Kidney (tissue), 14 donors: ENCODE results near the gene ADAM10. TPM values are rescaled to one million over a fixed set of nuclear protein-coding genes. Genes with fewer than 3 reads are reported as not detected.
"Not testable (repeated sequence)": the region's sequence is repeated elsewhere in the genome, so short reads cannot be mapped to it uniquely, and the experiment has no call there.

ENCODE experiments used
- DNase-seq, 5 donors: peaks; one replicate each; pipeline ENCODE4 v3.0.0-alpha.2; 2013 to 2020
- FAIRE-seq: peaks from 2 replicates; lab custom pipeline; 2012; peaks lifted over from hg19 to GRCh38; lab: Jason Lieb, UNC
- H3K27ac ChIP-seq, 2 donors: one replicate each; pipeline ENCODE4 v1.7.0; 2013; ENCODE audit warnings: low read depth in 2 of 2, low read length in 2 of 2, inconsistent platforms in 1 of 2
- H3K27me3 ChIP-seq: one replicate; pipeline ENCODE4 v1.7.1; 2013; ENCODE audit warnings: low read length, inconsistent platforms; ENCODE audit not compliant: control insufficient read depth, insufficient read depth
- H3K36me3 ChIP-seq, 3 donors: one replicate each; pipeline versions ENCODE4 v1.7.0 to v1.7.1; 2013; ENCODE audit warnings: low read length in 3 of 3, control low read depth in 1 of 3, inconsistent platforms in 1 of 3; ENCODE audit not compliant: insufficient read depth in 3 of 3, control insufficient read depth in 2 of 3
- H3K4me1 ChIP-seq, 3 donors: one replicate each; pipeline versions ENCODE4 v1.7.0 to v1.7.1; 2013; ENCODE audit warnings: low read length in 3 of 3, inconsistent platforms in 1 of 3, low read depth in 1 of 3; ENCODE audit not compliant: control insufficient read depth in 2 of 3, insufficient read depth in 2 of 3
- H3K4me3 ChIP-seq, 3 donors: one replicate each; pipeline versions ENCODE4 v1.7.0 to v1.8.1; 2013; ENCODE audit warnings: low read length in 3 of 3, control low read depth in 1 of 3, inconsistent platforms in 1 of 3
- H3K9ac ChIP-seq, 3 donors: one replicate each; pipeline versions ENCODE4 v1.7.0 to v1.7.1; 2013; ENCODE audit warnings: low read length in 3 of 3, control low read depth in 1 of 3, inconsistent platforms in 1 of 3
- H3K9me3 ChIP-seq, 3 donors: one replicate each; pipeline versions ENCODE4 v1.7.0 to v1.7.1; 2013; ENCODE audit warnings: low read length in 3 of 3, control low read depth in 1 of 3, inconsistent platforms in 1 of 3; ENCODE audit not compliant: control insufficient read depth in 2 of 3, insufficient read depth in 1 of 3
- CTCF ChIP-seq: IDR thresholded peaks from 3 replicates; pipeline ENCODE4 v1.5.1; 2012; ENCODE audit warnings: mild to moderate bottlenecking, moderate library complexity, borderline replicate concordance; ENCODE audit not compliant: insufficient read depth; ENCODE audit errors: extremely low read depth
- intact Hi-C: fragments of 100-400 bp; cut with DNase I; formaldehyde crosslinking; loops from one replicate; pipeline ENCODE4 v1.11.1; 2022
- polyA plus RNA-seq: library from polyadenylated mRNA; stranded (reverse); fragments of 350-450 nt; fragmentation: Illumina TruSeq; extraction: RNeasy Lipid Tissue Mini Kit (QIAGEN cat#74804); gene quantifications from one replicate; pipeline ENCODE4 v1.2.3, GENCODE V29; 2014; ENCODE audit warnings: low read depth, low replicate concordance; ENCODE audit not compliant: insufficient read depth
- total RNA-seq: library from RNA; stranded (reverse); fragmentation: NEBNext Ultra II Directional; extraction: Animal tissue kit (Norgen Biotek cat#: 25700); gene quantifications from one replicate; pipeline ENCODE4 v1.2.1, GENCODE V29; 2021
- donor health status: control.
- donor health status: control.
- donor health status: control.
- donor health status: control.
- donor health status: control.
- donor health status: DM: yes; HTN: yes; CAD: no.
- donor health status: Normal renal cell carcinoma (clear cell type).

Gene ADAM10
- total and polyA plus RNA-seq, 2 donors from 2014 or later: 19.5 to 235 TPM

GRCh38 chr15:58627701-58628100 is 121.8 kb downstream of the ADAM10 start:
- peaks cover 0 to 8% (median under 1%) of the 10 kb centered on the region in 3 donors for H3K36me3 ChIP-seq
- H3K4me1 ChIP-seq: peaks cover 3 to 9% (median 8%) of the 10 kb centered on the region in 3 donors
- TF ChIP-seq CTCF: no peak
- H3K4me3 ChIP-seq: no peak overlapping the region
- peak overlapping the region in 1 of 2 donors; percentile 87 for H3K27ac ChIP-seq
- DNase-seq: peak in 1 of 5 donors; percentile 44
- peak overlapping the region in 1 of 3 donors; percentile 83 for H3K9ac ChIP-seq
- intact Hi-C loops: no loop called here
- no peaks in the 10 kb centered on the region for H3K9me3 ChIP-seq
- FAIRE-seq: no peak
- H3K27me3 ChIP-seq: no peaks in the 10 kb centered on the region

GRCh38 chr15:58627046-58627445 is 122.5 kb downstream of the ADAM10 start:
- Histone ChIP-seq H3K27me3 (no peaks in the 10 kb centered on the region), H3K4me3 (no peak overlapping the region), H3K4me1 (peaks cover 3 to 9% (median 8%) of the 10 kb centered on the region in 3 donors), H3K36me3 (peaks cover 0 to 8% (median 0%) of the 10 kb centered on the region in 3 donors), H3K27ac (no peak overlapping the region), H3K9me3 (no peaks in the 10 kb centered on the region), H3K9ac (no peak overlapping the region)
- DNase-seq (no peak), FAIRE-seq (no peak)
- no peak for TF ChIP-seq CTCF
- intact Hi-C loops: no loop called here

- intact Hi-C loops: no loop called here
- no peak overlapping the region for H3K27ac ChIP-seq
- H3K9ac ChIP-seq: no peak overlapping the region
- no peak for FAIRE-seq
- peaks cover 0 to 8% (median 0%) of the 10 kb centered on the region in 3 donors for H3K36me3 ChIP-seq
- H3K4me3 ChIP-seq: no peak overlapping the region
- no peaks in the 10 kb centered on the region for H3K9me3 ChIP-seq
- TF ChIP-seq CTCF: no peak
- H3K27me3 ChIP-seq: no peaks in the 10 kb centered on the region
- H3K4me1 ChIP-seq: peaks cover 3 to 9% (median 8%) of the 10 kb centered on the region in 3 donors
- no peak for DNase-seq
Observed at GRCh38 chr15:58626378-58626777, 123.1 kb downstream of the ADAM10 start.

GRCh38 chr15:58622877-58623276 is 126.6 kb downstream of the ADAM10 start:
- peaks cover 0 to 8% (median 0%) of the 10 kb centered on the region in 3 donors for H3K36me3 ChIP-seq
- H3K27ac ChIP-seq: no peak overlapping the region
- peaks cover 0 to 1% (median 0%) of the 10 kb centered on the region in 3 donors for H3K9me3 ChIP-seq
- H3K4me1 ChIP-seq: peaks cover 3 to 6% (median 5%) of the 10 kb centered on the region in 3 donors
- intact Hi-C loops: no loop called here
- no peak for DNase-seq
- no peak overlapping the region for H3K4me3 ChIP-seq
- no peaks in the 10 kb centered on the region for H3K27me3 ChIP-seq
- TF ChIP-seq CTCF: no peak
- no peak for FAIRE-seq
- H3K9ac ChIP-seq: no peak overlapping the region

- FAIRE-seq: not testable (repeated sequence)
Observed at GRCh38 chr15:58620268-58620667, 129.2 kb downstream of the ADAM10 start.

More at GRCh38 chr15:58620268-58620667, 129.2 kb downstream of the ADAM10 start:
- H3K4me1 ChIP-seq, DNase-seq, H3K27ac ChIP-seq, H3K4me3 ChIP-seq, H3K9me3 ChIP-seq, H3K9ac ChIP-seq, H3K36me3 ChIP-seq, H3K27me3 ChIP-seq, intact Hi-C loops: not testable (repeated sequence)
